A549 (cell line): ENCODE data around the gene WBP1L. TPM values are rescaled to one million over a fixed set of nuclear protein-coding genes. Genes with fewer than 3 reads are reported as not detected.
"Not testable (repeated sequence)": the region's sequence is repeated elsewhere in the genome, so short reads cannot be mapped to it uniquely, and the experiment has no call there.

Source experiments
- ATAC-seq, 2 experiments: fragments of 200-7000 bp in 1 of 2; fragments of >200 bp in 1 of 2; cut with Nextera tagmentation in 1 of 2; cut with Tn5 transposase in 1 of 2; 3 replicates each; pipeline versions ENCODE4 v1.8.0 to v1.9.1; 2018 to 2020; ENCODE audit warnings: mild to moderate bottlenecking in 1 of 2, moderate library complexity in 1 of 2
- CTCF ChIA-PET: fragments of 300-600 bp; sonication (Branson Sonifier 250); formaldehyde crosslinking; extraction: SDS; loops from one replicate; lab custom pipeline; 2021; ENCODE audit warnings: antibody characterized with exemption, inconsistent platforms; lab: Yijun Ruan, JAX
- POLR2A ChIA-PET: fragments of 350-600 bp; formaldehyde crosslinking; extraction: SDS; loops from one replicate; lab custom pipeline; 2021; ENCODE audit warnings: antibody characterized with exemption, inconsistent platforms; lab: Yijun Ruan, JAX
- DNase-seq, 2 experiments: peaks; one replicate each; pipeline versions ENCODE4 v3.0.0 to v3.0.0-alpha.2; 2011 to 2016; ENCODE audit warnings: low read depth in 1 of 2, low spot score in 1 of 2
- FAIRE-seq: peaks from 2 replicates; lab custom pipeline; 2011; peaks lifted over from hg19 to GRCh38; lab: Jason Lieb, UNC
- H3K27ac ChIP-seq, 2 experiments: fragments of >200 bp; sonication (Bioruptor Twin); formaldehyde crosslinking; 3 replicates each; pipeline ENCODE4 v1.5.1; 2016 to 2017
- H3K4me1 ChIP-seq: fragments of >200 bp; sonication (Bioruptor Twin); formaldehyde crosslinking; 3 replicates; pipeline ENCODE4 v1.6.1; 2016
- H3K4me2 ChIP-seq: fragments of >200 bp; sonication (Bioruptor Twin); formaldehyde crosslinking; 3 replicates; pipeline ENCODE4 v1.6.1; 2016
- H3K4me3 ChIP-seq: fragments of >200 bp; sonication (Bioruptor Twin); formaldehyde crosslinking; 3 replicates; pipeline ENCODE4 v1.5.1; 2016
- H3K9me3 ChIP-seq: fragments of >200 bp; sonication (Bioruptor Twin); formaldehyde crosslinking; 3 replicates; pipeline ENCODE4 v1.6.1; 2016
- CHD2 ChIP-seq: fragments of 150-350 bp; IDR thresholded peaks from 2 replicates; pipeline ENCODE4 v1.6.1; 2014; ENCODE audit warnings: low read length; ENCODE audit not compliant: partially characterized antibody
- E2F6 ChIP-seq: IDR thresholded peaks from 2 replicates; pipeline ENCODE4 v1.6.1; 2012; ENCODE audit warnings: low read depth, borderline replicate concordance
- ESRRA ChIP-seq: fragments of 150-350 bp; IDR thresholded peaks from 2 replicates; pipeline ENCODE4 v1.6.1; 2014; ENCODE audit warnings: mild to moderate bottlenecking, low read length, borderline replicate concordance
- GATA3 ChIP-seq: IDR thresholded peaks from 2 replicates; pipeline ENCODE4 v1.6.1; 2012; ENCODE audit warnings: borderline replicate concordance
- HOXB5 ChIP-seq: fragments of 250-450 bp; sonication (Bioruptor Pico); IDR thresholded peaks from 2 replicates; pipeline ENCODE4 v1.5.0; 2020; ENCODE audit warnings: mild to moderate bottlenecking, moderate library complexity
- JUN ChIP-seq, 2 experiments: fragments of >200 bp; sonication (Bioruptor Twin); formaldehyde crosslinking; IDR thresholded peaks; 2 replicates in 1 of 2; 3 replicates in 1 of 2; pipeline ENCODE4 v1.6.1; 2016 to 2017
- MAX ChIP-seq: IDR thresholded peaks from 2 replicates; pipeline ENCODE4 v1.6.1; 2012
- MYC ChIP-seq: IDR thresholded peaks from 2 replicates; pipeline ENCODE4 v1.6.1; 2012; ENCODE audit warnings: mild to moderate bottlenecking, inconsistent platforms, low read length, improper control_type of control experiment, borderline replicate concordance
- NFE2L2 ChIP-seq: fragments of 150-350 bp; conservative IDR thresholded peaks from 2 replicates; pipeline ENCODE4 v1.6.1; 2014; ENCODE audit warnings: low read length
- NPAS2 ChIP-seq: fragments of 250-450 bp; sonication (Bioruptor Pico); IDR thresholded peaks from 2 replicates; pipeline ENCODE4 v1.8.0; 2022; ENCODE audit warnings: mild to moderate bottlenecking, moderate library complexity, borderline replicate concordance
- POLR2A ChIP-seq: IDR thresholded peaks from 2 replicates; pipeline ENCODE4 v1.6.1; 2012; ENCODE audit warnings: mild to moderate bottlenecking, low read length
- POLR2AphosphoS2 ChIP-seq: conservative IDR thresholded peaks from 2 replicates; pipeline ENCODE4 v1.6.1; 2012; ENCODE audit warnings: low read length, improper control_type of control experiment, inconsistent platforms
- RCOR1 ChIP-seq: fragments of 150-350 bp; IDR thresholded peaks from 2 replicates; pipeline ENCODE4 v1.6.1; 2014; ENCODE audit warnings: antibody characterized with exemption, low read length, low read depth
- SREBF2 ChIP-seq: fragments of 450-650 bp; IDR thresholded peaks from 2 replicates; pipeline ENCODE4 v1.6.1; 2014; ENCODE audit warnings: mild to moderate bottlenecking, moderate library complexity
- ZC3H11A ChIP-seq: fragments of 450-650 bp; IDR thresholded peaks from 2 replicates; pipeline ENCODE4 v1.6.1; 2014; ENCODE audit warnings: antibody characterized with exemption, mild to moderate bottlenecking
- ZNF302 ChIP-seq: fragments of 250-450 bp; sonication (Bioruptor Pico); IDR thresholded peaks from 2 replicates; pipeline ENCODE4 v1.9.0; 2021; ENCODE audit warnings: inconsistent platforms, mild to moderate bottlenecking, moderate library complexity
- WGBS: methylation state at CpG from one replicate; pipeline ENCODE4 v1.1.6; 2017; ENCODE audit errors: missing lambda C conversion rate; 5-methylcytosine and 5-hydroxymethylcytosine counted together
- polyA plus RNA-seq, 4 experiments: library from polyadenylated mRNA; depleted of rRNA in 3 of 4; stranded (reverse); fragments of >200 nt; fragmentation: RNase III in 1 of 4; extraction: RNeasy Plus Mini Kit Qiagen cat#74134 plus additional on column Dnase treatment in 1 of 4; gene quantifications; 2 replicates in 3 of 4; 3 replicates in 1 of 4; pipeline ENCODE4 v1.2.3, GENCODE V29; 2011 to 2017
- TF ChIP-seq, protein P1 (sequence below): fragments of >200 bp; sonication (Bioruptor Twin); formaldehyde crosslinking; IDR thresholded peaks from 3 replicates; pipeline ENCODE4 v1.6.1; 2016

Gene WBP1L
- polyA plus RNA-seq, 2 of the 4 experiments (the other 2 are of a cell fraction) = 19.8 to 23.5 TPM

- Histone ChIP-seq H3K4me2 (peak within 1 kb of the TSS; percentile 92), H3K4me3 (peak within 1 kb of the TSS; percentile 95), H3K27ac (peak within 1 kb of the TSS; percentile 88 to 94), H3K4me1 (peaks cover 29% of the 10 kb centered on the region), H3K9me3 (no peaks in the 10 kb centered on the region)
- ChIA-PET POLR2A (interaction anchor here (0.9 to 2.5 kb wide), 10 partner anchors 10 to 73 kb away, joined by 3 to 15 read pairs (median 6); partner anchors contain the start of gene WBP1L), CTCF (interaction anchor here (0.7 to 3.8 kb wide), 12 partner anchors 10 to 181 kb away, joined by 3 to 15 read pairs (median 3); partner anchors contain the start of gene TRIM8)
- peak; percentile 50 to 54; a peak in 5 of 6 replicates for ATAC-seq
- WGBS = 4% methylated on average over 33 of the region's 46 CpGs
- TF ChIP-seq MYC = peak; percentile 79
- no peak for TF ChIP-seq NPAS2 (CRISPR knock-in tag)
- TF ChIP-seq POLR2A = peak; percentile 58
- peak; percentile 98 for TF ChIP-seq MAX
- TF ChIP-seq RCOR1 = no peak
- peak; percentile 20; the same call in 1 of the 2 replicates for TF ChIP-seq GATA3
- TF ChIP-seq ZC3H11A = no peak
- TF ChIP-seq JUN (IDR thresholded peaks at IDR 0.05) = peak in 1 of 2 experiments; percentile 24; a peak in 1 of 5 replicates
- peak; percentile 88 for TF ChIP-seq E2F6
- DNase-seq = no peak
- FAIRE-seq = no peak
These were observed 28.9 kb upstream of the WBP1L start, which contains the start of gene SFXN2 for GRCh38 chr10:102714621-102715455. Gene SFXN2 (plus strand): TSS chr10:102714636. CDS start chr10:102726637, 12,001 bp downstream.

DNA sequence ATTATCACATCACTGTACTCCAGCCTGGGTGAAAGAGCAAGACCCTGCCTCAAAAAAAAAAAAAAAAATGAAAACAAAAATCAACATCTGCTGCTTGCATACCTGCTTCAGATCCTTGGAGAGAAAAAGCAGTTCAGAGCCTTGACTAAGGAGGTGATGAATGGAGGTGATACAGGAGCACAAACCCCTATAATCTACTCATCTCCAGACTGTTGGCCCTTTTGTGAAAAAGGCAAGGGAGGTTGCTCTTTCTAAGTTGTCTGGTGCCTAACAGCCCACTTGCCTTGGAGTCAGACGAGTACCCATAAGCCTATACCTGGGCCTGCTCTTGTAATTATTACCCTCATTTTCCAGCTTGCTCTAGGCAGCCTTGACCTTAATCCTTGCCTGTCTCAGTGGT, 27.9 kb upstream of the WBP1L start:
- H3K9me3 ChIP-seq = no peaks in the 10 kb centered on the region
- no peak overlapping the region for H3K4me3 ChIP-seq
- ChIA-PET POLR2A (interaction anchor here (2.5 kb wide), 1 partner anchor 70 kb away, joined by 15 read pairs; no protein-coding TSS in a partner anchor), CTCF (interaction anchor here (0.6 to 3.8 kb wide), 2 partner anchors 71 to 97 kb away, joined by 3 to 15 read pairs; partner anchors contain the start of gene TRIM8)
- H3K27ac ChIP-seq = no peak overlapping the region
- WGBS = 93% methylated on average over 1 of the region's 1 CpG
- DNase-seq (no peak), ATAC-seq (no peak), FAIRE-seq (no peak)
- TF ChIP-seq ESRRA = no peak
- no peak for TF ChIP-seq ZNF302 (CRISPR knock-in tag)
- no peak for TF ChIP-seq CHD2
- TF ChIP-seq HOXB5 (CRISPR knock-in tag) = no peak
- TF ChIP-seq SREBF2 = no peak
- H3K4me2 ChIP-seq = peak overlapping the region; percentile 92; the same call in 2 of the 3 replicates
- peaks cover 18% of the 10 kb centered on the region for H3K4me1 ChIP-seq

GRCh38 chr10:102716900-102717565, 26.7 kb upstream of the WBP1L start:
- POLR2A ChIA-PET, H3K27ac ChIP-seq, CTCF ChIA-PET, FAIRE-seq, H3K4me3 ChIP-seq, ATAC-seq, H3K9me3 ChIP-seq, DNase-seq, H3K4me2 ChIP-seq: not testable (repeated sequence)
- 94% methylated on average over 18 of the region's 18 CpGs for WGBS
- peaks cover 15% of the 10 kb centered on the region for H3K4me1 ChIP-seq

DNA sequence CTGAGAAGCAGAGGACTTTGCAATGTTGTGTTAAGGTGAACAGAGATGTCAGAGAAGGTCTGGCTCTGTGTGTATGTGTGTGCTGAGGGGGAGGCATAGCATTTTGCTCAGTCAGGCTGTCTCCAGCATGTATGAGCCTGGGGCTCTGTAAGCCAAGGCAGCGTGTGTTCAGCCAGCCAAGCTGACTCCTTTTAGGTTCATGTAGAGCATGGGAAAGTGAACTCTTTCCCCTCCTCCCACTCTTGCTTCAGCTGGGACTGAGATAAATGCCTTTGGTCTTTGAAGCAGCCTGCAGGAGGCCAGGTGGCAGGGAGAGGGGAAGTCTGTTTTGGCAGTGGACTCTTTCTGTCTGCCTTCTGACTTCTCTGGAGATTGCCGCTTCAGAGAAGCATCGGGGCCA, 25.5 kb upstream of the WBP1L start:
- peaks cover 6% of the 10 kb centered on the region; the same call in 1 of the 3 replicates for H3K4me1 ChIP-seq
- H3K9me3 ChIP-seq = no peaks in the 10 kb centered on the region
- FAIRE-seq (no peak), ATAC-seq (no peak), DNase-seq (no peak)
- no peak for TF ChIP-seq NFE2L2
- TF ChIP-seq POLR2AphosphoS2 = no peak
- TF ChIP-seq, protein P1, sequence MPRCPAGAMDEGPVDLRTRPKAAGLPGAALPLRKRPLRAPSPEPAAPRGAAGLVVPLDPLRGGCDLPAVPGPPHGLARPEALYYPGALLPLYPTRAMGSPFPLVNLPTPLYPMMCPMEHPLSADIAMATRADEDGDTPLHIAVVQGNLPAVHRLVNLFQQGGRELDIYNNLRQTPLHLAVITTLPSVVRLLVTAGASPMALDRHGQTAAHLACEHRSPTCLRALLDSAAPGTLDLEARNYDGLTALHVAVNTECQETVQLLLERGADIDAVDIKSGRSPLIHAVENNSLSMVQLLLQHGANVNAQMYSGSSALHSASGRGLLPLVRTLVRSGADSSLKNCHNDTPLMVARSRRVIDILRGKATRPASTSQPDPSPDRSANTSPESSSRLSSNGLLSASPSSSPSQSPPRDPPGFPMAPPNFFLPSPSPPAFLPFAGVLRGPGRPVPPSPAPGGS = no peak
- ChIA-PET CTCF (interaction anchor here (0.8 kb wide), 1 partner anchor 35 kb away, joined by 3 read pairs; no protein-coding TSS in a partner anchor), POLR2A (no interaction called here)
- 96% methylated on average over 3 of the region's 3 CpGs for WGBS
- H3K4me2 ChIP-seq = no peak overlapping the region
- no peak overlapping the region for H3K27ac ChIP-seq
- no peak overlapping the region for H3K4me3 ChIP-seq
